CD4-positive, alpha-beta T cell treated with Interleukin-21 for 1 hour (primary cell): ENCODE measurements around the gene ANOS1.

Experiments used
- DNase-seq: peaks from one replicate; pipeline ENCODE4 v3.0.0-alpha.2; 2020

Gene ANOS1

GRCh38 chrX:8711401-8711800 lies 20.5 kb downstream of the ANOS1 start:
- DNase-seq = no peak

GRCh38 chrX:8704184-8704583 lies 27.8 kb downstream of the ANOS1 start:
- DNase-seq = no peak

GRCh38 chrX:8692871-8693270 lies 39.1 kb downstream of the ANOS1 start:
- DNase-seq = no peak

GRCh38 chrX:8689473-8689872 lies 42.5 kb downstream of the ANOS1 start:
- no peak for DNase-seq

GRCh38 chrX:8688776-8689175 lies 43.2 kb downstream of the ANOS1 start:
- DNase-seq = no peak

- no peak for DNase-seq
Measured at GRCh38 chrX:8684201-8684965, 47.6 kb downstream of the ANOS1 start.

GRCh38 chrX:8683687-8684086 lies 48.2 kb downstream of the ANOS1 start:
- no peak for DNase-seq

- DNase-seq = no peak
Measured at GRCh38 chrX:8679550-8679949, 52.4 kb downstream of the ANOS1 start.

- DNase-seq = no peak
Measured at GRCh38 chrX:8675006-8675630, 56.8 kb downstream of the ANOS1 start.

- DNase-seq = no peak
Measured at GRCh38 chrX:8673201-8673600, 58.7 kb downstream of the ANOS1 start.

- DNase-seq = no peak
Measured at GRCh38 chrX:8672176-8672575, 59.8 kb downstream of the ANOS1 start.

GRCh38 chrX:8668813-8669212 lies 63.1 kb downstream of the ANOS1 start:
- DNase-seq = no peak

GRCh38 chrX:8663325-8663724 lies 68.6 kb downstream of the ANOS1 start:
- DNase-seq = no peak

- no peak for DNase-seq
Measured at GRCh38 chrX:8657883-8658282, 74.1 kb downstream of the ANOS1 start.

GRCh38 chrX:8653956-8654355 lies 78.0 kb downstream of the ANOS1 start:
- DNase-seq = no peak

GRCh38 chrX:8649969-8650368 lies 82.0 kb downstream of the ANOS1 start:
- no peak for DNase-seq

- no peak for DNase-seq
Measured at GRCh38 chrX:8647176-8647575, 84.8 kb downstream of the ANOS1 start.

- DNase-seq = no peak
Measured at GRCh38 chrX:8639949-8640475, 91.9 kb downstream of the ANOS1 start.

GRCh38 chrX:8636497-8636896 lies 95.4 kb downstream of the ANOS1 start:
- no peak for DNase-seq

- DNase-seq = no peak
Measured at GRCh38 chrX:8635812-8636211, 96.1 kb downstream of the ANOS1 start.

GRCh38 chrX:8632924-8633323 lies 99.0 kb downstream of the ANOS1 start:
- DNase-seq = no peak

GRCh38 chrX:8629871-8630270 lies 102.1 kb downstream of the ANOS1 start:
- no peak for DNase-seq

- no peak for DNase-seq
Measured at GRCh38 chrX:8627796-8628195, 104.1 kb downstream of the ANOS1 start.

GRCh38 chrX:8607326-8607725 lies 124.6 kb downstream of the ANOS1 start:
- DNase-seq = no peak

GRCh38 chrX:8604131-8604530 lies 127.8 kb downstream of the ANOS1 start:
- no peak for DNase-seq
